BJ (cell line): Measurements from ENCODE around the gene WNT3. TPM values are rescaled to one million over a fixed set of nuclear protein-coding genes. Genes with fewer than 3 reads are reported as not detected.

Source experiments
- CTCF ChIA-PET: fragments of 350-600 bp; formaldehyde crosslinking; extraction: SDS; loops from one replicate; lab custom pipeline; 2021; ENCODE audit warnings: antibody characterized with exemption, inconsistent platforms; lab: Yijun Ruan, JAX
- POLR2A ChIA-PET: fragments of 300-600 bp; sonication (Branson Sonifier 250); formaldehyde crosslinking; extraction: SDS; loops from one replicate; lab custom pipeline; 2021; ENCODE audit warnings: antibody characterized with exemption; lab: Charles Lee
- DNase-seq: peaks from one replicate; pipeline ENCODE4 v3.0.0-alpha.2; 2011; ENCODE audit warnings: low read depth
- H3K27me3 ChIP-seq: 2 replicates; pipeline ENCODE4 v1.6.0; 2011; ENCODE audit warnings: low read length; ENCODE audit not compliant: control insufficient read depth, insufficient read depth
- H3K36me3 ChIP-seq: 2 replicates; pipeline ENCODE4 v1.5.1; 2011; ENCODE audit warnings: low read length; ENCODE audit not compliant: control insufficient read depth, insufficient read depth
- H3K4me3 ChIP-seq: 2 replicates; pipeline ENCODE4 v1.5.1; 2011; ENCODE audit warnings: low read depth, mild to moderate bottlenecking, control low read depth, low read length
- polyA minus RNA-seq: library from RNA; depleted of rRNA, polyadenylated mRNA; stranded (reverse); fragments of >200 nt; gene quantifications from 2 replicates; pipeline ENCODE4 v1.2.3, GENCODE V29; 2011; rRNA and poly(A)+ RNA removed
- polyA plus RNA-seq: library from polyadenylated mRNA; depleted of rRNA; stranded (reverse); fragments of >200 nt; gene quantifications from 2 replicates; pipeline ENCODE4 v1.2.3, GENCODE V29; 2011; rRNA removed
- TF ChIP-seq, protein P1 (sequence below): IDR thresholded peaks from 2 replicates; pipeline ENCODE4 v1.5.1; 2011; ENCODE audit warnings: low read depth, mild to moderate bottlenecking, control low read depth, inconsistent platforms, low read length, moderate library complexity; ENCODE audit not compliant: insufficient read depth

Gene WNT3, protein sequence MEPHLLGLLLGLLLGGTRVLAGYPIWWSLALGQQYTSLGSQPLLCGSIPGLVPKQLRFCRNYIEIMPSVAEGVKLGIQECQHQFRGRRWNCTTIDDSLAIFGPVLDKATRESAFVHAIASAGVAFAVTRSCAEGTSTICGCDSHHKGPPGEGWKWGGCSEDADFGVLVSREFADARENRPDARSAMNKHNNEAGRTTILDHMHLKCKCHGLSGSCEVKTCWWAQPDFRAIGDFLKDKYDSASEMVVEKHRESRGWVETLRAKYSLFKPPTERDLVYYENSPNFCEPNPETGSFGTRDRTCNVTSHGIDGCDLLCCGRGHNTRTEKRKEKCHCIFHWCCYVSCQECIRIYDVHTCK
- 2.8 TPM in 2 replicates for polyA plus RNA-seq
- polyA minus RNA-seq: 1.3 and 1.8 TPM in 2 replicates

DNA sequence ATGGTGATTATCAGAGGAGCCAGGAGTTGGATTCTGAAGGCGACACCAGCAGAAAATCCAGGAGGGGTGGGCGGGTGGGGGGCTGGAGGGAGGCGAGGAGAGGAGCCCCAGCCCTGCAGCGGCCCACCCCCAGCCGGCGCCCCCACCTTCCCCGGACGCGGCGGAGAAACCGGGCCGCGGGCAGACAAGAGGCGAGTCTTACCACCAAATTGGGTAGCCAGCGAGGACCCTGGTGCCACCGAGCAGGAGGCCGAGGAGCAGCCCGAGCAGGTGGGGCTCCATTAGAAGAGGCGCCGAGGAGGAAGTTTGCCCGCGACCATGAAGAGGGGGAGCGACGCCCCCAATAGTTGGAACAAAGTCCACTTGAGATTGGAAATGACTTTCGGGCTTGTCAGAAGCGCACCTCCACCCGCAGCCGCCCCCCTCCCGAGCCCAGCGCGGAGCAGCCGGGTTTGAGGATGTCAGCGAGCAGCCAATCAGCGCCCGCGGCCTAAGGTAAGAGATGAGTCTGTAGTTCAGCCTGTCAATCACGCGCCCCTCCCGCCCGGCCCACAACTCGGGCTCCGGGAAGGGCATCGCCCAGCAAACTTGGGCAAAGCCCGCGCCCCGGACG lies at the start of gene WNT3:
WNT3 (minus strand) TSS at position 377 of the 613 bp plus-strand sequence; CDS start at position 282, 95 bp downstream.
- Histone ChIP-seq H3K4me3 (peak within 1 kb of the TSS; percentile 25), H3K36me3 (no peaks in the 10 kb centered on the region), H3K27me3 (peaks cover 57% of the 10 kb centered on the region)
- ChIA-PET CTCF (interaction anchor here (1.1 kb wide), 1 partner anchor 10 kb away, joined by 4 read pairs; no protein-coding TSS in a partner anchor), POLR2A (no interaction called here)
- no peak for DNase-seq
- TF ChIP-seq, protein P1, sequence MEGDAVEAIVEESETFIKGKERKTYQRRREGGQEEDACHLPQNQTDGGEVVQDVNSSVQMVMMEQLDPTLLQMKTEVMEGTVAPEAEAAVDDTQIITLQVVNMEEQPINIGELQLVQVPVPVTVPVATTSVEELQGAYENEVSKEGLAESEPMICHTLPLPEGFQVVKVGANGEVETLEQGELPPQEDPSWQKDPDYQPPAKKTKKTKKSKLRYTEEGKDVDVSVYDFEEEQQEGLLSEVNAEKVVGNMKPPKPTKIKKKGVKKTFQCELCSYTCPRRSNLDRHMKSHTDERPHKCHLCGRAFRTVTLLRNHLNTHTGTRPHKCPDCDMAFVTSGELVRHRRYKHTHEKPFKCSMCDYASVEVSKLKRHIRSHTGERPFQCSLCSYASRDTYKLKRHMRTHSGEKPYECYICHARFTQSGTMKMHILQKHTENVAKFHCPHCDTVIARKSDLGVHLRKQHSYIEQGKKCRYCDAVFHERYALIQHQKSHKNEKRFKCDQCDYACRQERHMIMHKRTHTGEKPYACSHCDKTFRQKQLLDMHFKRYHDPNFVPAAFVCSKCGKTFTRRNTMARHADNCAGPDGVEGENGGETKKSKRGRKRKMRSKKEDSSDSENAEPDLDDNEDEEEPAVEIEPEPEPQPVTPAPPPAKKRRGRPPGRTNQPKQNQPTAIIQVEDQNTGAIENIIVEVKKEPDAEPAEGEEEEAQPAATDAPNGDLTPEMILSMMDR: no peak

DNA sequence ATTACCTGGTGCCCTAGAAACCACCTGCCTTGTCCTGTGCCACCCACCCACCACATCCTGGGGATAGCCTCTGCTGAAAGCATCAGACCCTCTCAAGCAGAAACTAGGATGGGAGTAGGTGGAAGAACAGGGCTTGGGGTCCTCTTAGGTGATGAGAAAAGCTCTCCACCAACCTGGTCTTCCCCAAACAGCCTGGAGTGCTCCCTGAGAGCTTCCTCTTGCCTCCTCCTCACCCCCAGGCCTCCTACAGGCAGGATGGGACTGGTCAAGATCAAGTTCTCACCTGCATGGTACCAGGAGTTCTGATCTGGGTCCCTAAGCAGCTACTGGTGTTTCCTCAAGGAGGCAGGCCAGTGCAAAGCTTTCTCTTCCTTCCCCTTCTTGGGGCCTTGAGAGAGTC lies 48.3 kb upstream of the WNT3 start:
- no peak for DNase-seq
- Histone ChIP-seq H3K27me3 (peaks cover 7% of the 10 kb centered on the region), H3K36me3 (no peaks in the 10 kb centered on the region), H3K4me3 (no peak overlapping the region)
- CTCF ChIA-PET: interaction anchor here (1.1 to 3.8 kb wide), 4 partner anchors 9 to 73 kb away, joined by 3 to 16 read pairs (median 9); no protein-coding TSS in a partner anchor
- TF ChIP-seq, protein P1: no peak
- POLR2A ChIA-PET: no interaction called here

DNA sequence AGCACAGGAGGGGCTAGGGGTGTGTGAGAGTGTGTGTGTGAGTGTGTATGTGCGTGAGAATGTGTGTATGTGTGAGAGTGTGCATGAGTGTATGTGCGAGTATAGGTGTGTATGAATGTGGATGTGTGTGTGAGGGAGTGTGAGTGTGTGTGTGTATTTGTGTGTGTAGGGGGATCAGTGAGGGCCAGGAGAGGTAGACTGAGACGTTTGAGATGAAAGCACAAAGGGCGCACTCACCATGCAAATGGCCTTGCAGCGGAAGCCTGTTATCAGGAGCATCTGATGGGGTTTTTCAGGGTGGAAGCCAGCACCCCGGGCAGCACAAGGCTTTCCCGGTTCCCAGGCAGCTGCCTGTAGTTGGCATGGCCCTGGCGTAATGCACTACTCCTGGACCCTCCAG lies 47.8 kb upstream of the WNT3 start:
- DNase-seq: no peak
- peaks cover 7% of the 10 kb centered on the region for H3K27me3 ChIP-seq
- CTCF ChIA-PET: interaction anchor here (1.5 to 3.8 kb wide), 3 partner anchors 9 to 73 kb away, joined by 5 to 16 read pairs (median 13); no protein-coding TSS in a partner anchor
- TF ChIP-seq, protein P1: no peak
- H3K4me3 ChIP-seq: no peak overlapping the region
- no peaks in the 10 kb centered on the region for H3K36me3 ChIP-seq
- POLR2A ChIA-PET: no interaction called here

DNA sequence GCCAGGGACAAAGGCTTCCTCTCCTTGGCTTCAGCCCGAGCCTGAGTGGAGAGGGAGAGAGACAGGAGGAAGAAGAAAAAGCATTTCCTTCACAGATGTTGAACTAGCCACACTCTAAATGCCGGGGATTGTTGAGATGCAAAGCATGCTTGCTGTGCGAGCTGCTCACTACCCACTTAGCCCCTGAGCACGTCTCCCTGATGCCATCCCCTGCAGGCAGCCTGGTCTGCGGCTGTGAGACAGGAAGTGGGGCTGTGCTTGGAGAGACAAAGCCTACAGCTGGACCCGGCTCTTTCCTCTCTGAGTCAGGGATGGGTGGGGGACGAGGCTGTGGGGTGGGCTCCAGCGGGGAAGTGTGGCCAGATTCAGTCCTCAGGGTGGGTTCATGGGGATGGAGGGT lies 46.6 kb upstream of the WNT3 start:
- H3K36me3 ChIP-seq: no peaks in the 10 kb centered on the region
- peak; percentile 58 for DNase-seq
- no peak overlapping the region for H3K4me3 ChIP-seq
- CTCF ChIA-PET: interaction anchor here (0.6 to 3.8 kb wide), 4 partner anchors 11 to 399 kb away, joined by 3 to 16 read pairs (median 9); no protein-coding TSS in a partner anchor
- TF ChIP-seq, protein P1: 0 out of 2 replicates have a peak, but pooled peaks have one; percentile 6
- H3K27me3 ChIP-seq: peaks cover 6% of the 10 kb centered on the region
- POLR2A ChIA-PET: no interaction called here
